GM23248 (cell line): ENCODE results near the gene MPP3.

Source experiments
- EZH2 ChIP-seq: fragments of 200-600 bp; sonication (generic); IDR thresholded peaks from 2 replicates; pipeline ENCODE4 v1.6.1; 2018; ENCODE audit warnings: antibody characterized with exemption, mild to moderate bottlenecking; ENCODE audit not compliant: insufficient read depth, poor library complexity, severe bottlenecking
- EZH2phosphoT487 ChIP-seq: fragments of 200-600 bp; sonication (generic); IDR thresholded peaks from 2 replicates; pipeline ENCODE4 v1.6.1; 2018; ENCODE audit warnings: antibody characterized with exemption, moderate library complexity, mild to moderate bottlenecking, low read depth; ENCODE audit not compliant: insufficient read depth

GRCh38 chr17:43845766-43846165, 12.8 kb upstream of the MPP3 start:
- TF ChIP-seq EZH2 (no peak), EZH2phosphoT487 (no peak)
